WTC11 (cell line): ENCODE results near the gene CEMIP. TPM values are rescaled to one million over a fixed set of nuclear protein-coding genes. Genes with fewer than 3 reads are reported as not detected.

Experiments used
- ATAC-seq: fragments of 200-7000 bp; cut with Tn5 transposase; 2 replicates; pipeline ENCODE4 v1.10.0; 2021; ENCODE audit warnings: mild to moderate bottlenecking, moderate library complexity
- CTCF ChIA-PET: fragments of 300-600 bp; sonication (Branson Sonifier 250); formaldehyde crosslinking; loops from one replicate; lab custom pipeline; 2021; ENCODE audit warnings: antibody characterized with exemption; lab: Charles Lee
- POLR2A ChIA-PET: fragments of 350-600 bp; sonication (Branson Sonifier 250); formaldehyde crosslinking; loops from one replicate; lab custom pipeline; 2021; ENCODE audit warnings: antibody characterized with exemption; lab: Charles Lee
- DNase-seq: peaks from one replicate; pipeline ENCODE4 v3.0.0; 2021; ENCODE audit warnings: low spot score
- H3K27ac Mint-ChIP-seq: 2 replicates; pipeline ENCODE4 v1.8.0; 2021; ENCODE audit warnings: mixed read lengths
- H3K27me3 Mint-ChIP-seq: 2 replicates; pipeline ENCODE4 v1.8.0; 2021; ENCODE audit warnings: low read depth, mild to moderate bottlenecking, moderate library complexity, mixed read lengths
- H3K36me3 Mint-ChIP-seq: 2 replicates; pipeline ENCODE4 v1.8.0; 2021; ENCODE audit warnings: mixed read lengths
- H3K4me1 Mint-ChIP-seq: 2 replicates; pipeline ENCODE4 v1.8.0; 2022; ENCODE audit warnings: mixed read lengths
- H3K4me3 Mint-ChIP-seq: 2 replicates; pipeline ENCODE4 v1.8.0; 2021; ENCODE audit warnings: mild to moderate bottlenecking, moderate library complexity, mixed read lengths
- H3K9me3 Mint-ChIP-seq: 2 replicates; pipeline ENCODE4 v1.8.0; 2021; ENCODE audit warnings: mixed read lengths
- AR ChIP-seq: fragments of 250-450 bp; sonication (Bioruptor Pico); IDR thresholded peaks from 2 replicates; pipeline ENCODE4 v1.9.0; 2021; ENCODE audit warnings: mild to moderate bottlenecking
- ARID4B ChIP-seq: sonication (generic); formaldehyde crosslinking; IDR thresholded peaks from 2 replicates; pipeline ENCODE4 v1.8.0; 2023; ENCODE audit warnings: missing genetic modification reagents, mild to moderate bottlenecking, borderline replicate concordance
- E2F1 ChIP-seq: sonication (generic); formaldehyde crosslinking; IDR thresholded peaks from 2 replicates; pipeline ENCODE4 v1.8.0; 2022; ENCODE audit warnings: mild to moderate bottlenecking, missing genetic modification reagents
- E2F4 ChIP-seq: sonication (generic); formaldehyde crosslinking; IDR thresholded peaks from 2 replicates; pipeline ENCODE4 v1.8.1; 2022; ENCODE audit warnings: low read depth, mild to moderate bottlenecking, moderate library complexity, missing genetic modification reagents, borderline replicate concordance
- ERG ChIP-seq: fragments of 250-450 bp; sonication (Bioruptor Pico); IDR thresholded peaks from 2 replicates; pipeline ENCODE4 v1.8.0; 2021; ENCODE audit warnings: mild to moderate bottlenecking
- ESRRA ChIP-seq: sonication (generic); formaldehyde crosslinking; IDR thresholded peaks from 2 replicates; pipeline ENCODE4 v1.8.1; 2022; ENCODE audit warnings: mild to moderate bottlenecking, missing genetic modification reagents, borderline replicate concordance
- ETV6 ChIP-seq: sonication (generic); formaldehyde crosslinking; IDR thresholded peaks from 2 replicates; pipeline ENCODE4 v1.8.1; 2022; ENCODE audit warnings: mild to moderate bottlenecking, missing genetic modification reagents
- FOXP1 ChIP-seq: sonication (generic); formaldehyde crosslinking; IDR thresholded peaks from 2 replicates; pipeline ENCODE4 v1.8.0; 2022; ENCODE audit warnings: missing genetic modification reagents, mild to moderate bottlenecking, moderate library complexity, borderline replicate concordance
- GRHL2 ChIP-seq: fragments of 250-450 bp; sonication (Bioruptor Pico); IDR thresholded peaks from 2 replicates; pipeline ENCODE4 v1.8.0; 2022; ENCODE audit warnings: mild to moderate bottlenecking, moderate library complexity; ENCODE audit not compliant: insufficient replicate concordance, severe bottlenecking
- IRF1 ChIP-seq: sonication (generic); formaldehyde crosslinking; IDR thresholded peaks from 2 replicates; pipeline ENCODE4 v1.8.0; 2023; ENCODE audit warnings: missing genetic modification reagents
- RELA ChIP-seq: sonication (generic); formaldehyde crosslinking; IDR thresholded peaks from 2 replicates; pipeline ENCODE4 v1.8.1; 2022; ENCODE audit warnings: missing genetic modification reagents, mild to moderate bottlenecking, borderline replicate concordance
- ZBTB21 ChIP-seq: sonication (generic); formaldehyde crosslinking; IDR thresholded peaks from 2 replicates; pipeline ENCODE4 v1.8.1; 2023; ENCODE audit warnings: mild to moderate bottlenecking, missing genetic modification reagents, borderline replicate concordance
- ZMAT4 ChIP-seq: fragments of 250-450 bp; sonication (Bioruptor Pico); IDR thresholded peaks from 2 replicates; pipeline ENCODE4 v1.9.0; 2021; ENCODE audit warnings: mild to moderate bottlenecking
- ZNF423 ChIP-seq: fragments of 250-450 bp; sonication (Bioruptor Pico); IDR thresholded peaks from 2 replicates; pipeline ENCODE4 v2.1.2; 2022; ENCODE audit warnings: mild to moderate bottlenecking, moderate library complexity
- ZSCAN18 ChIP-seq: fragments of 250-450 bp; sonication (Bioruptor Pico); IDR thresholded peaks from 2 replicates; pipeline ENCODE4 v2.1.2; 2022; ENCODE audit warnings: mild to moderate bottlenecking, moderate library complexity
- total RNA-seq: library from RNA; stranded (reverse); gene quantifications from 3 replicates; pipeline ENCODE4 v1.2.3, GENCODE V29; 2021

Gene CEMIP
- total RNA-seq, 1 experiment from 2014 or later, result 0.87 TPM

GRCh38 chr15:80803580-80804525 lies 24.7 kb downstream of the CEMIP start:
- Mint-ChIP-seq H3K36me3 (no peaks in the 10 kb centered on the region), H3K4me1 (peaks cover 15% of the 10 kb centered on the region), H3K27me3 (peaks cover 15% of the 10 kb centered on the region), H3K4me3 (no peak overlapping the region), H3K27ac (no peak overlapping the region), H3K9me3 (no peaks in the 10 kb centered on the region)
- POLR2A ChIA-PET, result no interaction called here
- no peak for TF ChIP-seq ZMAT4 (CRISPR knock-in tag)
- no peak for TF ChIP-seq ETV6 (CRISPR knock-in tag)
- no peak for TF ChIP-seq ZSCAN18 (CRISPR knock-in tag)
- no peak for TF ChIP-seq RELA (CRISPR knock-in tag)
- TF ChIP-seq IRF1 (CRISPR knock-in tag), result no peak
- no peak for TF ChIP-seq E2F4 (CRISPR knock-in tag)
- TF ChIP-seq ZNF423 (CRISPR knock-in tag), result no peak
- TF ChIP-seq ERG (CRISPR knock-in tag), result no peak
- no peak for TF ChIP-seq GRHL2
- no peak for TF ChIP-seq ARID4B
- TF ChIP-seq FOXP1 (CRISPR knock-in tag), result no peak
- TF ChIP-seq E2F1 (CRISPR knock-in tag), result no peak
- TF ChIP-seq ZBTB21, result no peak
- TF ChIP-seq ESRRA (CRISPR knock-in tag), result no peak
- no peak for TF ChIP-seq AR (CRISPR knock-in tag)
- CTCF ChIA-PET, result interaction anchor here (0.6 to 2.5 kb wide), 7 partner anchors 24 to 1896 kb away, joined by 3 to 11 read pairs (median 5); partner anchors contain the start of gene CEMIP
- ATAC-seq, result no peak
- no peak for DNase-seq
